H7 (cell line): ENCODE measurements around the gene PIK3R5. TPM values are rescaled to one million over a fixed set of nuclear protein-coding genes. Genes with fewer than 3 reads are reported as not detected.

ENCODE experiments used
- DNase-seq: peaks from one replicate; pipeline ENCODE4 v3.0.0; 2012
- H3K27me3 ChIP-seq: 2 replicates; pipeline ENCODE4 v1.6.0; 2011; ENCODE audit warnings: mild to moderate bottlenecking, low read length; ENCODE audit not compliant: control insufficient read depth, insufficient read depth
- H3K36me3 ChIP-seq: replicated peaks from 2 replicates; pipeline ENCODE4 v1.5.1; 2011; ENCODE audit warnings: low read length; ENCODE audit not compliant: control insufficient read depth, insufficient read depth
- H3K4me3 ChIP-seq: 2 replicates; pipeline ENCODE4 v1.5.1; 2011; ENCODE audit warnings: low read depth, mild to moderate bottlenecking, control low read depth, low read length, moderate library complexity; ENCODE audit not compliant: insufficient read depth
- total RNA-seq: library from RNA; depleted of rRNA; stranded (reverse); fragments of >200 nt; shearing (Covaris generic); gene quantifications from 2 replicates; pipeline ENCODE4 v1.2.3, GENCODE V29; 2014

The PIK3R5 gene
- total RNA-seq, 1 experiment from 2014 or later: 33.6 TPM

DNA sequence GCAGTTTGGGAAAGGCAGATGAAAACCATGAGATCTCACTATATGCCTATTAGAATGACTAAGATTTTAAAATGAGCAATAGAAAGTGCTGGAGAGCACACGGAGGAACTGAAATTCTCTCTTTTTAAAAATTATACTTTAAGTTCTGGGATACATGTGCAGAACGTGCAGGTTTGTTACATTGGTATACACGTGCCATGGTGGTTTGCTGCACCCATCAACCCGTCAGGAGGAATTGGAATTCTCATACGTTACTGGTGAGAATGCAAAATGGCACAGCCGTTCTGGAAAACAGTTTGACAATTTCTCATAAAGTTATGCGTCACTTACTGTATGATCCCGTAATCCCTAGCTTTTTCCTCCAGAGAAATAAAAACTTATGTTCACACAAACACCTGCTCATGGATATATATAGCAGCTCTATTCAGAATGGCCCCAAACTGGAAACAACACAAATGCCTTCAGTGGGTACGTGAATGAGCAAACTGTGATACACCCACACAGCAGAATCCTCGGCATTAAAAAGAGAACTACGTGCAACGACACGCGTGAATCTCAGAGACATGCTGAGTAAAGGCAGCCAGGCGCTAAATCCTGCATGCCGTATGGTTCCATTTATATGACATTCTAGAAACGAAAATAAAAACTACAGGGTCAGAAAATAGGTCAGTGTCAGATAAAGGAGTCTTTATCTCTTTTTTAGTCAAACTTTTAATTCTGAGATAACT lies 109.9 kb downstream of the PIK3R5 start:
- DNase-seq: no peak
- Histone ChIP-seq H3K36me3 (no peaks in the 10 kb centered on the region), H3K4me3 (no peak overlapping the region), H3K27me3 (no peaks in the 10 kb centered on the region)

GRCh38 chr17:8851600-8851999 lies 113.9 kb downstream of the PIK3R5 start:
- no peaks in the 10 kb centered on the region for H3K27me3 ChIP-seq
- H3K4me3 ChIP-seq: no peak overlapping the region
- no peak for DNase-seq
- no peaks in the 10 kb centered on the region for H3K36me3 ChIP-seq

DNA sequence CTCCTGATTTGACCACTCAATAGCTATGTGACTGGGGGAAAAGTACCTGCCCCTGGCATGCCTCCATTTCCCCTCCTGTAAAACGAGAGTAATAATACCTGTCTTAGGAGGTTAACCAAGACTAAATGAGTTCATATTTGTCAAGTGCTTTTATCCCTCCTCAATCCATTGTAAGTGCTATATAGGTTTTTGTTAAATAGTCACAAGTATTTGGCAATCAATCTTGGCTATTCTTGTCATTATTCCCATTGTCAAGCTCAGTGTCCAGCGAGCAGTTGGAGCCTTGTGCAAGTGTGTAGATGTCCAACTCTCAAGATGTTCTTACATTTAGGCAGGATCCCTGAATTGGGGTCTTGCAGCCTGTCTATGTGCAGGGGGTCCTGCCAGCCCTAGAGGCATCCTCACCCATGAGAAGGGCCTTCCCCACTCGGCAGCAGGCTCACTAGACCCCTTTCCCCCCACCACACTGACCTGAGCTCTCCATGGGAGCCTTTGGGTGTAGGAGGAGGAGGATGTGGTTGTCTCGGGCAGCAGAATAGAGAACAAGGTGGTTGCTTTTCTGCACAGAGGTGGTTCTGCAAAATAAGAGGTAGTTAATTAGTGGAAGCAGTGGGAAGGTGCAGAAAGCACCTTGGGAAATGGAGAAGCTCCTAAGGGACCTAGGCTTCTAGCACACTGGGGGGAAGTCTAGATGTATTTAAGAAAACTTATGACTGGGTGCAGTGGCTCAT lies 116.0 kb downstream of the PIK3R5 start:
- DNase-seq: no peak

GRCh38 chr17:8847891-8848290 lies 117.6 kb downstream of the PIK3R5 start:
- no peak overlapping the region for H3K4me3 ChIP-seq
- no peak for DNase-seq
- H3K27me3 ChIP-seq: no peaks in the 10 kb centered on the region
- no peaks in the 10 kb centered on the region for H3K36me3 ChIP-seq

More for the DNA sequence above, 116.0 kb downstream of the PIK3R5 start:
- H3K27me3 ChIP-seq: no peaks in the 10 kb centered on the region
- no peaks in the 10 kb centered on the region for H3K36me3 ChIP-seq
- H3K4me3 ChIP-seq: no peak overlapping the region

DNA sequence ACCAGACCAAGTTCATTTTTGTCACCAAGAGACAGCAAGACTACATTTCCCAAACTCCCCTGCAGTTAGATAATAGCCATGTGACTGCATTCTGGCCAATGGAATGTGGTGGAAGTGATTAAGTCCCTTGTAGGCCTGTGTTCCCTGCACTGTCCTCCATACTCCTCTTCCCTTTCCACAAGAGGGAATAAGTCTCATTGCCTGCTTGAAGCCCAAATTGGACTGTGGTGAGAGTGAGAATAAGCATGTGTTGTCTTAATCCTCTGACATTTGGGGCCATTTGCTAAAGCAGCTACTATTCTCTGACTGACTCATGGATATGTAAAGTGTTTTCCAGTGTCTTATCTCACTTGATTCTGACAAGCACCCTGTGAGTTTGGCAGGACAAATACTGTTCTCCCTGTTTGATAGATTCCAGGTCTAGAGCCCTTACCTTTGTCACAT lies 118.7 kb downstream of the PIK3R5 start:
- DNase-seq: peak; percentile 83
- no peaks in the 10 kb centered on the region for H3K27me3 ChIP-seq

DNA sequence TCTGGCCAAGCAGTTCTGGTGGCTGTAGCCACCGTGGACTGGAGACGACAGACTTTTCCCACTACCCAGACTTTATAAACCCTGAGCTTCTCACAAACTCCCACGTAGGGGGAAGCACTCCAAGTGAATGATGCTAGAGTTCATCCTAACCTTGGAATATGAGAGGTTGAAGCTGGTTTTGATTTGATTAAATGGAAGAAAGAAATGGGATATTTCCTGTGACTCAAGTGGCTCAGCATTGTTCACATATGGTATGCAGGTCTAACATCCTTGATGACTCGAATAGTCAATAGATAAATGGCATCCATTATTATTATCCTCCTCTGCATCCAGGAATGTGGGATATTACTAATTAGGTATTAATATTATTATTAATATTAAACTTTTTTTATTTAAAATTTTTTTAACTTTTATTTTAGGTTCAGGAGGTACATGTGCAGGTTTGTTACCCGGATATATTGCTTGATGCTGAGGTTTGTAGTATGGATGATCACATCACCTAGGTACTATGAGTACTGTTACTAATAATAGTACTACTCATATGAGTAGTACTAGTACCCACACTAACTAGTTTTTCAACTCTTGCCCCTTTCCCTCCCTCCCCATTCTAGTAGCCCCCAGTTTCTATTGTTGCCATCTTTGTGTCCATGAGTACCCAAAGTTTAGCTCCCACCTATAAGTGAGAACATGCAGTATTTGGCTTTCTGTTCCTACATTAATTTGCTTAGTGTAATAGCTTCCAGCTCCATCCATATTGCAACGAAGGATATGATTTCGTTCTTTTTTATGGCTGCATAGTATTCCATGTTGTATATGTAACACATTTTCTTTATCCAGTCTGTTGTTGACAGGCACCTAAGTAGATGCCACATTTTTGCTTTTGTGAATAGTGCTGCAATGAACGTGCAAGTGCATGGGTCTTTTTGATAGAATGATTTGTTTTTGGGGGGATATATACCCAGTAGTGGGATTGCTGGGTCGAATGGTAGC lies 121.0 kb downstream of the PIK3R5 start:
- Histone ChIP-seq H3K4me3 (no peak overlapping the region), H3K36me3 (no peaks in the 10 kb centered on the region)
- DNase-seq: no peak

More for the DNA sequence above, 118.7 kb downstream of the PIK3R5 start:
- no peaks in the 10 kb centered on the region for H3K36me3 ChIP-seq
- H3K4me3 ChIP-seq: no peak overlapping the region

DNA sequence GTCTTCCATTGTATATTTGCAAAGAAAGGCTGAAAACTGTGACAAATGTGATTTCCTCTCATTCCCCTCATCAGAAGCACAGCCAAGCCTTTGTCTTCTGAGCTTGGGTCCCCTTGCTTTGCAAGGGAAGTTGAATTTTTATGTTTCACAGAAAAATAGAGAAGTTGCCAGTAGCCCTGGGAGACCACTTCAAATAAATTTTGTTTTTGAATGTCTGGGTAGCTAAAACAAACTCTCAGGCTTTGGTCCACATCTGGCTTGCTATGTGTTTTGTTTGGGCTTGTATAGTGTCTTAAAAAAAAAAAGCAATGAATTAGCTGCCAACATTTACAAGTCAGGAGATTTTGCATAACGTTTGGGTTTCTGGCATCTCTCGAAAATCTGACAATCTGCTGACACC lies 122.2 kb downstream of the PIK3R5 start:
- Histone ChIP-seq H3K4me3 (no peak overlapping the region), H3K36me3 (no peaks in the 10 kb centered on the region), H3K27me3 (no peaks in the 10 kb centered on the region)
- DNase-seq: no peak

More for the DNA sequence above, 121.0 kb downstream of the PIK3R5 start:
- H3K27me3 ChIP-seq: no peaks in the 10 kb centered on the region

- no peak for DNase-seq
- Histone ChIP-seq H3K4me3 (no peak overlapping the region), H3K27me3 (no peaks in the 10 kb centered on the region), H3K36me3 (no peaks in the 10 kb centered on the region)
Observed at GRCh38 chr17:8841844-8842243, 123.7 kb downstream of the PIK3R5 start.

DNA sequence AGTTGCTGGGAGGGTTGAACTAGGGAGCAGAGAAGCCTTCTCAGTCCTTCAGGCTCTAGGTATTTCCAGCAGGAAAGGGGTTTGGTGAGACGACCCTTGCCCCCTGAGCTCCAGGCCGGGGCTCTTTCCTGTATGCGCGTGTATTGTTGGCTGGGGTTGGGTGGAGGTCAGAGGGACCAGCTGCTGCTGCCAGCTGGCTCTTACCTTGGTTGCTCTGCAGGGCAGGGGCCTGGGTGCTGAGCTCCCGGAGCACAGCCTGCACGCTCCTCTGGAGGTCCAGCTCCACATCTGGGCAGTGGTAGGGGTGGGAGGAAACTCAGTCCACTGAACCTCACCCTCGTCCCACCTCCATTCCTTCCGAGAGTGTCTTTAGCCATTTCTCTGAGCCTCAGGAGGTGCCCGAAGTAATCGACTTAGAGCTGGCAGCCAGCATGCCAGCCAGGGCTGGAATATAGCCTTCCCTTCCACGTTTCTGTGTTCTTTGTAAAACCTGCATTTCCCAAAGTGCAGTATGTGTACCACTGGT lies 126.0 kb downstream of the PIK3R5 start:
- DNase-seq: no peak
- H3K36me3 ChIP-seq: no peaks in the 10 kb centered on the region
- no peaks in the 10 kb centered on the region for H3K27me3 ChIP-seq
- no peak overlapping the region for H3K4me3 ChIP-seq

DNA sequence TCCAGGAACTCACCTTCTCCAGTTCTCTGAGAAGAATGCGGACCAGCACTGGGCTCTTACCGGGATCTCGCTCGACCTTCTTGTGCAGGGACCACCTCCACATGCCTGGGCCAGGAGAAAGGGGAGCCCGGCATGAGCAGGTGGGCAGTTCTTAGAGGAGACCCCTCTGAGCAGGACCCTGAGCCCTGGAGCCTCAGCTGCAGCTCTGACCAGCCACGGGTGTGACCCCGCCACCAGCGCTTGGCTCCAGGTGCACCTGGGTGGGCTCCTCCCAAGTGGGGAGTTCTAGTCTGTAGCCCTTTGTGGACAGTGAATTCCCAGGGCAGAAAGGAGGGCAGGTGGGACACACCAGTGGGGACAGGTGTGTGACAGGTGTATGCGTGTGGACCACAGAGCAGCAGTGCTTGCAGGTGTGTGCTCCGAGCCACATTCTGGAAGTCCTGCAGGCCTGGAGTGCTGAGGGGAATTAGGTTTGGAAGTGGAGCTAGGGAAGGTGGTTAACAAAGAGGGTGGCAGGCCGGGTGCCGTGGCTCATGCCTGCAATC lies 126.9 kb downstream of the PIK3R5 start:
- DNase-seq: no peak
- Histone ChIP-seq H3K27me3 (no peaks in the 10 kb centered on the region), H3K36me3 (no peaks in the 10 kb centered on the region), H3K4me3 (no peak overlapping the region)

GRCh38 chr17:8837563-8838075 lies 127.9 kb downstream of the PIK3R5 start:
- Histone ChIP-seq H3K4me3 (no peak overlapping the region), H3K36me3 (no peaks in the 10 kb centered on the region), H3K27me3 (no peaks in the 10 kb centered on the region)
- peak; percentile 86 for DNase-seq

DNA sequence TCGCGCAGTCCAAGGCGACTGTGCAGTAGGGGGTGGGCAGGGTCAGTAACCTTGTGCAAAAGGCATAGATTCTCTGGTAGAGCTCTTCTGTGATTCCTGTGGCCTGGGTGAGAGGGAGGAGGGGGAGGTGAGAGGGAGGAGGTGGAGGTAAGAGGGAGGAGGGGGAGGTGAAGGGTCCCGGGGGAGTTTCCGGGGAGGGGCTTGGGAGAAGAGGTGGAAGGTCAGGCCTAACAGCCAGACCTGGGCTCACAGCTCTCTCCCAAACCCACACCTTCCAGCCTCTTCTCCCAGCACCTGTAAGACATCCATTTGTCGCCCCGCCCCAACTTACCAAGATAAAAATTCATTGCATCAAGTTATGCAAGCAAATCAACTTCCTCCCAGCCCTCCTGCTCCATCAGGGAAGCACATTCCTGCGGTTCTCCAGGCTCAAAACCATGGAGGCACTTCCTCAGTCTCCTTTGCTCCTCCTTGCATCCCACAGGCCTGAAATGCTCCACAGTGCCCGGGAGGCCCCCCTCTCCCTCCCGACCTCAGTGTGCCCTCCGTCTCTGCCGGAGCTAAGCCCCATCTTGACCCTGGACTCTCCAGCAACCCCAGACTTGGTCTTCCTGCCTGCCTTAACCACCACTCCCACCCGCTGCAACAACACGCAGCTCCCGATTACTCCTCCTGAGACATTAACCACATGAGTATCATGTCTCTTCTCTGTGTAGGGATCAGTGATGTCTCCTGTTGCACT lies 128.5 kb downstream of the PIK3R5 start:
- H3K27me3 ChIP-seq: no peaks in the 10 kb centered on the region
- DNase-seq: peak; percentile 44
- H3K4me3 ChIP-seq: no peak overlapping the region
- H3K36me3 ChIP-seq: no peaks in the 10 kb centered on the region

- Histone ChIP-seq H3K36me3 (no peaks in the 10 kb centered on the region), H3K4me3 (no peak overlapping the region), H3K27me3 (no peaks in the 10 kb centered on the region)
- DNase-seq: no peak
Observed at GRCh38 chr17:8835631-8836364, 129.7 kb downstream of the PIK3R5 start.
